ENCODE measurements around the gene TNRC18.
A peak's percentile ranks its signal among the peaks of the same experiment; 100 is the strongest.
"Not testable (repeated sequence)": the region's sequence is repeated elsewhere in the genome, so short reads cannot be mapped to it uniquely, and the experiment has no call there.

Gene TNRC18

DNA sequence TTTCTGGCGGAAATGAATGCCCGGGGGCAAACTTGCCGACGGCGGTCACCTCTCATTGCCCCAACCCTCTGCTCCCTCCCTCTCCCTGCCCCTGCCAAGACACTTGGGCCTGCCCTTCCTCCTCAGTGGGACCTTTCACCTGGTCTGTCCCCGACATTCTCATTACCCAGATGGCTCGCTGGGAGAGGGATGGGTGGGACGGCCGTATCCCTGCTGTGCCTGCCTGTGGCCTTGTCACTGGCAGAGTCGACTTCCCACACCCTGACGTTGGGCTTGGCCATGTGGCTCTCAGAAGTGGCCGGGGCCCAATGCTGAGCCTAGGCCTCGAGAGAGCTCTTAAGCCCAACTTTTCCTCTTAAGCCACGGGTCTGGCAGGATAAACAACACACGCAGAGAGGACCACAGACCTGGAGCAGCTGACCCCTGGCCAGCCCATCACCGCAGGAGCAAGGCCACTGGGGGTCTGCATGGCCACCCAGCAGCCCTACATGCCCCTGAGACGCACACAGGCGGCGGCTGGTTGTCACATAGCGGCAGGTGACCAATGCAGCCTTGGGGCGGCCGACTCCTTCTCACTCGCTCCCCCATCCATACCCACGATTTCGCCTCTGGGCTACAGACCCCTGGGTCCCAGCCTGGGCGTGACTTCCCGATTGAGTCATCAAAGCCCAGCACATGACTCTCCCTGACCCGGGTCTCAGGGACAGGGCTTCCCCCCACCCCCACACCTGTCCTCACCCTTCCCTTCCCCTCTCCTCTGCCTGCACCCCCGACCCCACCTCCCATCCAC is 100.8 kb downstream of the TNRC18 start:
- no peak for DNase-seq (ENCODE audit: low read depth in 2 of 2)

DNA sequence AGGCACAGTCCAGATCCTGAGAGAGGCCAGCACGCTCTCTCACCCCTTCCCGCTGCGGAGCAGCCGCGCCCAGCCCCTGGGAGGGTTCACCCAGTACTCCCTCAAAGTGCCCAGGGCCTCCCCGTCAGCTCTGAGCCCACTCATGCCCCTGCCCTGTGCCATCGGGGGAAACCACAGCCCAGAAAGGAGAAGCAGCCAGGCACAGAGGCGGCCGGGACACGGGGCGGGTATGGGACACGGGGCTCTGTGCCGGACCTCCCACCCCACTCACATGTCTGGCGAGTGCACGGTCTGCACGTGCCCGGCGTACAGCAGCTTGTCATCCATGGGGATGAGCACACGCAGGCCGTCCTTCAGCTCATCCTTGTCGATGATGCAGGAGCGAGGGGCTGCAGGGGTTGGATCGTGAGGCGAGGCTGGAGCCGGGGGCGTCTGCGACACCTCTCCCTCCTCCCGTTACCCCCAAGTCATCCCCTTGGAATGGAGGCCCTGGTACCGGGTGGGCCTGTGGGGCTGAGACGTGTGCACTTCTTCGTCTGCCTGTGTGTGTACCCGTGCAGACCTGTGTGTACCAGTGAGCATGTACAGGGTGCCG is 102.7 kb downstream of the TNRC18 start:
- no peak for DNase-seq (ENCODE audit: low read depth in 2 of 2)

DNA sequence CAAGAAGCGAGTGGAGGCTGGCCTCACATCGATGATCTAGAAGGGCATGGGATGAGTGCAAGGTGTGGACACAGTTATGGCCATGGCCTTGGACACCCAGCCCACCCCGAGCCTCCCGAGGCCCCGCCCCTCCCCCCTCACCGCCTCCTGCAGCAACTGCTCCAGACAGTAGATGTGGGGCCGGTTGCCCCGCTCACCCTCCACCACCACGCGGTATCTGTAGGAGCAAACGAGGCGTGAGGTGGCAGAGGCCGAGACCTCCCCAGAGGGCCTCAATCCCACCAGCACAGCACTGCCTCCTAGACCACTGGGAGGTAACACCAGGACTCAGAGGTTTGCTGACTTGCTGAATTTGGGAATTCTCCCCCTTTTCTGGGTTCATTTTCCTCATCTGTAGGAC is 103.2 kb downstream of the TNRC18 start:
- DNase-seq (ENCODE audit: low read depth in 2 of 2), result no peak

DNA sequence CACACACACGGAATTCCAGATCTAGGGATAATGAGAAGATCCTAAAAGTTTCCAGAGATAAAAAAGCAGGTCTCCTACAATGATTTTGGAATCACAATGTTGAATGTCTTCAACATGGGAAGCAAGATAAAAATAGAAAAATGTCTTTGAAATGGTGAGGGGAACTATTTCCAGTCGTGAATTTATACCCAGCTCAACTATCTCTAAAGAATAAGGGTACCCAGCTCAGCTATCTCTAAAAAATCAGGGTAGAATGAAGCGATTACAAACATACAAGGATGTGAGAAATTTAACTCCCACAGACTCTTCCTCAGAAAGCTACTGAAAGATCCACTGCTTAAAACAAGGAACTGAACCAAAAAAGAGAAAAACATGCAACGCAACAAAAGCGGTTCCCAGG is 105.0 kb downstream of the TNRC18 start:
- not testable (repeated sequence) for DNase-seq (ENCODE audit: low read depth in 2 of 2)

GRCh38 chr7:5315761-5316160 is 107.9 kb downstream of the TNRC18 start:
- no peak for DNase-seq (ENCODE audit: low read depth in 2 of 2)

DNA sequence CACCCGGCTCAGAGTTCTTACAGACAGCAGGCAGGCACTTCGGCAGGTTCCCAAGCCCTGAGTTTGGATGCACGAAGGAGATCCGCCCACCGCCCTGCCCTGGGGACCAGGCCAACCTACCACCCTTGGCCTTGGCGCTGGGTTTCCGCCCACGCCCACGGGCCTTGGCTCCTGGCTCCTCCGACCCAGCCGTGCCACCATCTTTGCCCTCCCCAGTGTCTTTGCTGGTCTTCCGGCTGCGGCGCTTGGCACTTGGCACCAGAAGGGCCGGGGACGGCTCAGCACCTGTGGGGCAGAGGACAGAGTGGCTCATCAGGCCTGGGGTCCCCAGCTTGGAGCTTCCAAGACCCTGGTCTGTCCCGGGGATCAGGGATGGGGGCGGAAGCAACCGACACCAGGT is 108.8 kb downstream of the TNRC18 start:
- DNase-seq (ENCODE audit: low read depth in 2 of 2), result no peak

DNA sequence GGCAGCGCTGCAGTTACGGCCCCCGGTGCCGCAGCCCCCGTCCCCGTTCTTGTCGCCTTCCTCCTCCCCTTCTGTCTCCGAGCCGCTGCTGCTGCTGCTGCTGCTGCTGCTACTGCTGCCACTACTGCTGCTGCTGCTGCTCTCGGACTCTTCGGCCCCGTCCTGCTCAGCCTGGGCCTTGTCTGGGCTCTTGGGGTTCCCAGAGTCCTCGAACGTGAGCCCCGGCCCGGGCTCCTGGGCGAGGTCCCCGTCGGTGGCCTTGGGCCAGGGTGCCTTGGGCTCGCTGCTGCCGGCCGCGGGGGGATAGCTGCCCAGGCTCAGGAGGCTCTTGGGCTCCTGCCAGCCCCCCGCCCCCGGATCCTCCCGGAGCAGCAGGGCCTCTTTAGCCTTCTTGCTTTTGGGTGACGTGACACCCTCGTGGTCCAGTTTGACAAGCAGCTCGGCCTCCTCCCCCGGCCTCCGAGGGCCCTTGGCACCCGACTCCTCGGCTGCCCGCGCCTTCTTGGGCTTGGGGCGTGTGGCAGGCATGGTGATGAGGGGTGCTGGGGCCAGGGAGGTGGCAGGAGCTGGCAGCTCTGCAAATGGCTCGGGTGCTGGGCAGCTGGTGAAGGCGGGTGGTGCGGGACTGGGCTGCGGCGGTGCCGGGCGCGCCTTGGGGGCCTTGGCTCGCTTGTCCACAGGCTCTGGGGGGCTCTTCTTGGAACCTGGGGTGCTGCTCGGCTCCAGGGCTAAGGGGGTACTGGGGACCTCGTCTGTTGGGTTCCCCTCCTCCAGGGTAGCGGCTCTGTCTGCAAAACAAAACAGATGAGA is 110.4 kb downstream of the TNRC18 start:
- not testable (repeated sequence) for DNase-seq (ENCODE audit: low read depth in 2 of 2)

DNA sequence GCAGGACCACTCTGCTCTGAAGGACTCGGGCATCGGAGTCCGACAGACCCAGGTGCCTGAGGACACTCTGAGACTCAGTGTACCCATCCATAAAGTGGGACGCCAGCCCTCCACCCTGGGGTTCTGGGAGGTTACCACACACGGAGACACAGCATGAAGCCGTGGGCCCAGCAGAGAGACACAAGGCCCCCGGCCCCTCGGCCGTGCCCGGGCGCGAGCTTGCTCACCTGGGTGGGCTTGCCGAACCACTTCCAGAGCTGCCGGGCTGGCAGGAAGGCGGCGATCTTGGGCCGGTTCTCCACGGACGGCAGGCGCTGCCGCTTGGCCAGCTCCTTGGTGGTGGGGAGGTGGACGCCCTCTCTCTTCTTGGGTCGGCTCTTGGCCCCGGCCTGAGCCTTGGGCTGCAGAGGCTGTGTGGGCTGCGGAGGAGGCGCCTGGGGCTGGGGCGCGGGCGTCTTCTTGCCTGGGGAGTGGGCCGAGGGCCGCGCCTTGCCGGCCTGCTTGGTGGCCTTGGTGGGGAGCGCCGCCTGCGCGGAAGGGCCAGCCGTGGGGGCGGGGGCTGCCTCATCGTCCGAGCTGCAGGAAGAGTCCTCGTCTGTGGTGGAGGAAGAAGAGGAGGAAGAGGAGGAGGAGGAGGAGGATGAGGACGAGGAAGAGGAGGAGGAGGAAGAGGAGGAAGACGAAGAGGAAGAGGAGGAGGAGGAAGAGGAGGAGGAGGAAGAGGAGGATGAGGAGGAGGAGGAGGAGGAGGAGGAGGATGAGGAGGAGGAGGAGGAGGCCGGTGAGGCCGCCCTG is 111.2 kb downstream of the TNRC18 start:
- DNase-seq (ENCODE audit: low read depth in 2 of 2), result not testable (repeated sequence)

DNA sequence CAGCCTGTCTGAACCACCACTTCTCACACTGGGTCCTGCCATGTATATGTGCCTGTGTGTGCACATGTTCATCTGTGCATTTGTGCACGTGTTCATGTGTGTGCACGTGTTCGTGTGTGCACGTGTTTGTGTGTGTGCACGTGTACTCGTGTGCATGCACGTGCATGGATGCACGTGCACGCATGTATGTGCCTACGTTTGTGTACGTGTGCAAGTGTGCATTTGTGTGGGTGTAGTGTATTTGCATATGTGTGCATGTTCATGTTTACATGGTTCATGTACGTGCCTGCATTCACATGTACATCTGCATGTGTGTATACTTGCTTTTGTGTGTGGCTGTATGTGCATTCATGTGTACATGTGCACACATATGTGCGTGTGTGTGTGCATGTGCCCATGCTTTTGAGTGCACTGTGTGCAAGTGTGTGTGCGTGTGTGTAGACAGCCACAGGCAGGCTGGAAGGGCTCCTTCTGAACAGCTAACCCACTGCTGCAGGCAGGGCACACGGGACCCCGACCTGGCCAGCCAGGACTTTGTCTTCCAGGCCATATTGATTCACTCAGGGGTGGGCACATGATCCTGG is 112.7 kb downstream of the TNRC18 start:
- no peak for DNase-seq (ENCODE audit: low read depth in 2 of 2)

GRCh38 chr7:5309146-5309545 is 114.5 kb downstream of the TNRC18 start:
- no peak for DNase-seq (ENCODE audit: low read depth in 2 of 2)

- not testable (repeated sequence) for DNase-seq (ENCODE audit: low read depth in 2 of 2)
Observed at GRCh38 chr7:5307221-5308142, 116.2 kb downstream of the TNRC18 start.

- DNase-seq (ENCODE audit: low read depth in 2 of 2), result not testable (repeated sequence)
Observed at GRCh38 chr7:5305050-5305449, 118.6 kb downstream of the TNRC18 start.

GRCh38 chr7:5303591-5304505 is 119.8 kb downstream of the TNRC18 start:
- DNase-seq (ENCODE audit: low read depth in 2 of 2), result no peak

DNA sequence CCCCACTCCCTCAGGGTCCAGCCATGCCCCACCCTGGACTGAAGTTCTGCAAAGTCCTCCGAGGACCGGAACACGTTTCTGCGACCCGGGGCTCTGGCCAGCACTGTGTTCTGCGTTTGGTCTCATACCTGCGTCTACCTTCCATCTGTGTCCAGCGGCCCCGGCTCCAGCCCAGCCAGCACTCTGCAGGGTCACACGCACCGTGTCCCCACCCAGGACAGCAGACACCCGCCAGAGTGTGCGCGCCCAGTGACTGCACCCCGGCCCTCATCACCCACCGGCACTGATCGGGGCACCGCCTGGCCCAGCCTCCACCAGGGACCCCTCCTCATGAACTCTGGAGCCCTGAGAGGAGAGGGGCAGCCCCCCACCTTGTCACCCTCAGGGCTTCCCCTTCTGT is 120.6 kb downstream of the TNRC18 start:
- DNase-seq (ENCODE audit: low read depth in 2 of 2), result no peak

GRCh38 chr7:5302577-5302976 is 121.1 kb downstream of the TNRC18 start:
- no peak for DNase-seq (ENCODE audit: low read depth in 2 of 2)

- no peak for DNase-seq (ENCODE audit: low read depth in 2 of 2)
Observed at GRCh38 chr7:5300366-5300765, 123.3 kb downstream of the TNRC18 start.

- DNase-seq (ENCODE audit: low read depth in 2 of 2), result peak; percentile 49 to 71
Observed at GRCh38 chr7:5296611-5297226, 126.9 kb downstream of the TNRC18 start.

DNA sequence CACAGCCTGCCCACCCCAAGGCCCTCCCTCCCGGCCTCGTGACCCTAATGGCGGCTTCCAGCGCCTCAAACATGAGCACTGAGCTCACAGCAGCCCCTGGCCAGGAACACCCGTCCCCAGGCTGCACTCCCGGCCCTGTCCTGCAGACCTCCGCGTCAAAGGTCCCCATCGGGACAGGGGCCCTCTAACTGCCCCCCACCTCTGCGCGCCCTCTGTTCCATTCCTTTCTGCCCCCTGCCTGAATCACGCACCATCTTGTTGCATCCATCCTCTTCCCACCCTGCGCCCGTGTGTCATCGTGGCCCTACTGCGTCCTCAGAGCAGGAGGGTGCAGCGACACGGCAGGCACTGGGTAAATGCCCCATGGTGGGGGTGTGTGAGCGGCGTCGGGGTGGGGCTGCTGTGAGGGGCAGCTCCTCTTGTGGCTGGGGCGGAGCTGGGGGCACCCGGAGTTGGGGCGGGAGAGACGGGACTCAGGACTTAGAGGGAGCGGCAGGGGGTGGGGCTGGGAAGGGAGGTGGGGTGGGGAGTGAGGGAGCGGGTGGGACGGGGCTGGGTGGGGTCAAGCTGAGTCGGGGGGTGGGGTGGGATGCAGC is 127.5 kb downstream of the TNRC18 start:
- no peak for DNase-seq (ENCODE audit: low read depth in 2 of 2)
